Measurements from ENCODE around the gene JTB. TPM values are rescaled to one million over a fixed set of nuclear protein-coding genes. Genes with fewer than 3 reads are reported as not detected.

The JTB gene
- total RNA-seq, 1 donor from 2014 or later = 152 TPM

- Mint-ChIP-seq H3K4me3 (ENCODE audit: low read depth) (no peak overlapping the region), H3K27ac (no peak overlapping the region), H3K36me3 (ENCODE audit: low read depth) (peaks cover 73% of the 10 kb centered on the region), H3K9me3 (no peaks in the 10 kb centered on the region), H3K27me3 (ENCODE audit: low read depth) (no peaks in the 10 kb centered on the region), H3K4me1 (ENCODE audit: low read depth) (no peaks in the 10 kb centered on the region)
- intact Hi-C loops (cut with micrococcal nuclease) = no loop called here
- no peak for DNase-seq (ENCODE audit: low spot score)
Measured at GRCh38 chr1:153933430-153933829, 44.0 kb downstream of the JTB start.

GRCh38 chr1:153932156-153933131 lies 45.0 kb downstream of the JTB start:
- Mint-ChIP-seq H3K4me1 (ENCODE audit: low read depth) (peaks cover 4% of the 10 kb centered on the region), H3K4me3 (ENCODE audit: low read depth) (no peak overlapping the region), H3K27ac (no peak overlapping the region), H3K36me3 (ENCODE audit: low read depth) (peaks cover 68% of the 10 kb centered on the region), H3K27me3 (ENCODE audit: low read depth) (no peaks in the 10 kb centered on the region), H3K9me3 (no peaks in the 10 kb centered on the region)
- no peak for DNase-seq (ENCODE audit: low spot score)
- intact Hi-C loops (cut with micrococcal nuclease) = no loop called here

- DNase-seq (ENCODE audit: low spot score) = no peak
- Mint-ChIP-seq H3K4me3 (ENCODE audit: low read depth) (no peak overlapping the region), H3K27ac (no peak overlapping the region), H3K9me3 (no peaks in the 10 kb centered on the region), H3K4me1 (ENCODE audit: low read depth) (peaks cover 4% of the 10 kb centered on the region), H3K36me3 (ENCODE audit: low read depth) (peaks cover 47% of the 10 kb centered on the region), H3K27me3 (ENCODE audit: low read depth) (no peaks in the 10 kb centered on the region)
- intact Hi-C loops (cut with micrococcal nuclease) = no loop called here
Measured at GRCh38 chr1:153929981-153930948, 47.2 kb downstream of the JTB start.

- no peaks in the 10 kb centered on the region for H3K9me3 Mint-ChIP-seq
- no peak for DNase-seq (ENCODE audit: low spot score)
- intact Hi-C loops (cut with micrococcal nuclease) = no loop called here
- no peaks in the 10 kb centered on the region for H3K27me3 Mint-ChIP-seq (ENCODE audit: low read depth)
- peaks cover 4% of the 10 kb centered on the region for H3K4me1 Mint-ChIP-seq (ENCODE audit: low read depth)
- peaks cover 38% of the 10 kb centered on the region for H3K36me3 Mint-ChIP-seq (ENCODE audit: low read depth)
- H3K27ac Mint-ChIP-seq = no peak overlapping the region
- H3K4me3 Mint-ChIP-seq (ENCODE audit: low read depth) = no peak overlapping the region
Measured at GRCh38 chr1:153929426-153929825, 48.0 kb downstream of the JTB start.

GRCh38 chr1:153928791-153929341 lies 48.6 kb downstream of the JTB start:
- Mint-ChIP-seq H3K36me3 (ENCODE audit: low read depth) (peaks cover 34% of the 10 kb centered on the region), H3K9me3 (no peaks in the 10 kb centered on the region), H3K4me3 (ENCODE audit: low read depth) (no peak overlapping the region), H3K4me1 (ENCODE audit: low read depth) (peaks cover 4% of the 10 kb centered on the region), H3K27me3 (ENCODE audit: low read depth) (no peaks in the 10 kb centered on the region), H3K27ac (no peak overlapping the region)
- intact Hi-C loops (cut with micrococcal nuclease) = no loop called here
- DNase-seq (ENCODE audit: low spot score) = no peak

GRCh38 chr1:153928245-153928644 lies 49.2 kb downstream of the JTB start:
- Mint-ChIP-seq H3K36me3 (ENCODE audit: low read depth) (peaks cover 31% of the 10 kb centered on the region), H3K4me1 (ENCODE audit: low read depth) (peaks cover 6% of the 10 kb centered on the region), H3K27ac (peak overlapping the region; percentile 37), H3K27me3 (ENCODE audit: low read depth) (no peaks in the 10 kb centered on the region), H3K9me3 (no peaks in the 10 kb centered on the region), H3K4me3 (ENCODE audit: low read depth) (no peak overlapping the region)
- DNase-seq (ENCODE audit: low spot score) = no peak
- intact Hi-C loops (cut with micrococcal nuclease) = no loop called here

- Mint-ChIP-seq H3K4me1 (ENCODE audit: low read depth) (peaks cover 8% of the 10 kb centered on the region), H3K36me3 (ENCODE audit: low read depth) (peaks cover 23% of the 10 kb centered on the region), H3K9me3 (no peaks in the 10 kb centered on the region), H3K27me3 (ENCODE audit: low read depth) (no peaks in the 10 kb centered on the region), H3K27ac (no peak overlapping the region), H3K4me3 (ENCODE audit: low read depth) (no peak overlapping the region)
- intact Hi-C loops (cut with micrococcal nuclease) = no loop called here
- no peak for DNase-seq (ENCODE audit: low spot score)
Measured at GRCh38 chr1:153926405-153926804, 51.1 kb downstream of the JTB start.

Other genes starting within 250 kb of the JTB start
- gene INTS3, start 249.6 kb downstream of the JTB start, total RNA-seq = 53.8 and 54.0 TPM in 2 replicates
- gene SLC27A3, start 202.3 kb downstream of the JTB start, total RNA-seq = 11.5 and 13.7 TPM in 2 replicates
- gene GATAD2B, start 54.7 kb downstream of the JTB start, total RNA-seq = 70.0 and 70.2 TPM in 2 replicates
- 124 TPM in 2 replicates for gene DENND4B, start 31.0 kb downstream of the JTB start, total RNA-seq
- gene CRTC2, start 19.1 kb downstream of the JTB start, total RNA-seq = 71.6 and 79.1 TPM in 2 replicates
- 74.8 and 76.5 TPM in 2 replicates for gene SLC39A1, start 14.1 kb downstream of the JTB start, total RNA-seq
- gene CREB3L4, start 9.8 kb downstream of the JTB start, total RNA-seq = 12.5 TPM in 2 replicates
- gene RAB13, start 8.7 kb upstream of the JTB start, total RNA-seq = 5.7 and 7.6 TPM in 2 replicates
- gene RPS27, start 13.1 kb upstream of the JTB start, total RNA-seq = 1,296 and 1,372 TPM in 2 replicates
- 0.05 and 0.07 TPM in 2 replicates for gene NUP210L, start 177.4 kb upstream of the JTB start, total RNA-seq
- 696 and 759 TPM in 2 replicates for gene TPM3, start 214.4 kb upstream of the JTB start, total RNA-seq
- gene CFAP141, start 228.7 kb upstream of the JTB start, total RNA-seq = not detected in 2 replicates
- 259 and 263 TPM in 2 replicates for gene UBAP2L, start 243.3 kb upstream of the JTB start, total RNA-seq

All from activated T-helper 2 cell treated with anti-CD3 and anti-CD28 coated beads, Interferon-gamma antibody, Interleukin-2, Interleukin-4, amounts not matched to agents 10 μg/mL and 5 μg/mL and 100 μg/mL, durations not matched to agents 14 hours and 24 hours and 36 hours (primary cell).